HEK293T (cell line): ENCODE measurements around the gene LRRC27.

Experiments used
- ARNT ChIP-seq: fragments of 450-650 bp; IDR thresholded peaks from 2 replicates; pipeline ENCODE4 v1.6.1; 2017; ENCODE audit warnings: mild to moderate bottlenecking
- CTBP1 ChIP-seq: fragments of 450-650 bp; IDR thresholded peaks from 2 replicates; pipeline ENCODE4 v1.6.1; 2016; ENCODE audit warnings: borderline replicate concordance
- ELF4 ChIP-seq: fragments of 450-650 bp; IDR thresholded peaks from 2 replicates; pipeline ENCODE4 v1.6.1; 2017; ENCODE audit warnings: antibody characterized with exemption
- FOXA1 ChIP-seq: fragments of 450-650 bp; IDR thresholded peaks from 2 replicates; pipeline ENCODE4 v1.6.1; 2016; ENCODE audit warnings: mild to moderate bottlenecking
- FOXM1 ChIP-seq: fragments of 450-650 bp; IDR thresholded peaks from 2 replicates; pipeline ENCODE4 v1.6.1; 2017; ENCODE audit warnings: mild to moderate bottlenecking, borderline replicate concordance
- L3MBTL2 ChIP-seq: fragments of 450-650 bp; conservative IDR thresholded peaks from 2 replicates; pipeline ENCODE4 v1.6.1; 2016; ENCODE audit warnings: mild to moderate bottlenecking
- NFRKB ChIP-seq: fragments of 450-650 bp; IDR thresholded peaks from 2 replicates; pipeline ENCODE4 v1.6.1; 2016; ENCODE audit warnings: mild to moderate bottlenecking, moderate library complexity
- SP1 ChIP-seq: fragments of 450-650 bp; IDR thresholded peaks from 2 replicates; pipeline ENCODE4 v1.6.1; 2017
- SUZ12 ChIP-seq: fragments of 450-650 bp; IDR thresholded peaks from 2 replicates; pipeline ENCODE4 v1.6.1; 2016; ENCODE audit warnings: mild to moderate bottlenecking
- TARDBP ChIP-seq: fragments of 450-650 bp; IDR thresholded peaks from 2 replicates; pipeline ENCODE4 v1.6.1; 2016
- ZNF384 ChIP-seq: fragments of 450-650 bp; IDR thresholded peaks from 2 replicates; pipeline ENCODE4 v1.6.1; 2016

GRCh38 chr10:132336064-132336746 is 4.2 kb downstream of the LRRC27 start:
- no peak for TF ChIP-seq CTBP1
- TF ChIP-seq ELF4 = no peak
- no peak for TF ChIP-seq SUZ12
- TF ChIP-seq SP1 = no peak
- TF ChIP-seq ZNF384 = no peak
- no peak for TF ChIP-seq TARDBP
- peak; percentile 76 for TF ChIP-seq L3MBTL2
- no peak for TF ChIP-seq ARNT
- TF ChIP-seq FOXA1 = no peak
- TF ChIP-seq NFRKB = no peak
- TF ChIP-seq FOXM1 = no peak
